ENCODE data around the gene OCA2. TPM values are rescaled to one million over a fixed set of nuclear protein-coding genes. Genes with fewer than 3 reads are reported as not detected.

OCA2 gene
- total RNA-seq, 1 experiment from 2014 or later, result 0.13 TPM

DNA sequence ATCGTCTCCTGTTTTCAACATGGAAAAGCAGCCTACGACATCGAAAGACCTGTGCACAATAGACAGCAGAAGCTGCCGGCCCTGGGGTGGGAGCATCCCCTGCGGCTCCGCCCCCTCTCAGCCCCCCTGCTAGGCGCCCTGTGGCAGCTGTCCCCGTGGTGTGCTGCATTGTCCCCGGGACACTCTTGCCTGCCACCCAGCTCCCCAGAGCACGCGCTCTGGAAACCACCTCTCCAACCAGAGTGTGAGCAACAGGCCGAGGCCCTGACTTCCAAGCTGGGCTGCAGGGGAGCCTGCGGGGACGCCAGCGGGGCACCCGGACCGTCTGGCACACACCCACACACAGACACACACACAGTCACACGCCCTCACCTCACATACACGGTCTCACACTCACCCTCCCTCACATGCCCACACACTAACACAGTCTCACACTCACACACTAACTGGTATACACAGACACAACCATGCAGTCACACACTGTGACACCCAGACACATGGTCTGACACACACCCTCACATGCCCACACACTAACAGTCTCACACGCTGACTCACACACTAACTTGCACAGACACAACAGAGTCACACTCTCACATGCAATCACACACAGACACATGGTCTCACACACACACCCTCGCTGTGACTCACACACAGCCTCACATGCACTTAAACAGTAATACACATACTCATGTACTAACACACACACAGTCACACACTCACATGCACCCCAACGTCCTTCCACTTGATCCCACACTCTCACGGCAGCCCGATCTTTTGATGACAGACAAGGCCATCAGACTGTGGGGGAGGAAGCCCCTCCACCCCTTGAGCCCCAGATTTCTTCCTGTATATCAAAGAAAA, 94.7 kb downstream of the OCA2 start:
- CTCF ChIA-PET, result no interaction called here
- intact Hi-C loops (cut with micrococcal nuclease; ENCODE audit: unreplicated experiment), result no loop called here
- no TSS peak for BruUV-seq (replicated peaks)
- ATAC-seq (no peak), DNase-seq (ENCODE audit: low read depth, low spot score) (no peak)
- POLR2A ChIA-PET, result no interaction called here
- no peak overlapping the region for H3K27ac ChIP-seq (ENCODE audit: low read length)
- TF ChIP-seq, protein P1, sequence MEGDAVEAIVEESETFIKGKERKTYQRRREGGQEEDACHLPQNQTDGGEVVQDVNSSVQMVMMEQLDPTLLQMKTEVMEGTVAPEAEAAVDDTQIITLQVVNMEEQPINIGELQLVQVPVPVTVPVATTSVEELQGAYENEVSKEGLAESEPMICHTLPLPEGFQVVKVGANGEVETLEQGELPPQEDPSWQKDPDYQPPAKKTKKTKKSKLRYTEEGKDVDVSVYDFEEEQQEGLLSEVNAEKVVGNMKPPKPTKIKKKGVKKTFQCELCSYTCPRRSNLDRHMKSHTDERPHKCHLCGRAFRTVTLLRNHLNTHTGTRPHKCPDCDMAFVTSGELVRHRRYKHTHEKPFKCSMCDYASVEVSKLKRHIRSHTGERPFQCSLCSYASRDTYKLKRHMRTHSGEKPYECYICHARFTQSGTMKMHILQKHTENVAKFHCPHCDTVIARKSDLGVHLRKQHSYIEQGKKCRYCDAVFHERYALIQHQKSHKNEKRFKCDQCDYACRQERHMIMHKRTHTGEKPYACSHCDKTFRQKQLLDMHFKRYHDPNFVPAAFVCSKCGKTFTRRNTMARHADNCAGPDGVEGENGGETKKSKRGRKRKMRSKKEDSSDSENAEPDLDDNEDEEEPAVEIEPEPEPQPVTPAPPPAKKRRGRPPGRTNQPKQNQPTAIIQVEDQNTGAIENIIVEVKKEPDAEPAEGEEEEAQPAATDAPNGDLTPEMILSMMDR (IDR thresholded peaks at IDR 0.05), result no peak
- TF ChIP-seq POLR2AphosphoS5 (IDR thresholded peaks at IDR 0.05; ENCODE audit: low read depth, low read length), result no peak
- in situ Hi-C loops (cut with HindIII; ENCODE audit: low pct_unique_long_range_greater_than_20kb, low sequenced_read_pairs), result no loop called here
- H3K4me3 ChIP-seq (ENCODE audit: low read depth in 2 of 2, low read length in 2 of 2), result no peak overlapping the region
- no peaks in the 10 kb centered on the region for H3K4me1 ChIP-seq (ENCODE audit: control insufficient read depth, insufficient read depth, low read length)
- no peaks in the 10 kb centered on the region for H3K27me3 ChIP-seq (ENCODE audit: control insufficient read depth, insufficient read depth, low read length)
- no peaks in the 10 kb centered on the region for H3K36me3 ChIP-seq (ENCODE audit: control insufficient read depth, insufficient read depth, low read length)
- no peaks in the 10 kb centered on the region for H3K9me3 ChIP-seq (ENCODE audit: control insufficient read depth, insufficient read depth, low read depth, low read length)

DNA sequence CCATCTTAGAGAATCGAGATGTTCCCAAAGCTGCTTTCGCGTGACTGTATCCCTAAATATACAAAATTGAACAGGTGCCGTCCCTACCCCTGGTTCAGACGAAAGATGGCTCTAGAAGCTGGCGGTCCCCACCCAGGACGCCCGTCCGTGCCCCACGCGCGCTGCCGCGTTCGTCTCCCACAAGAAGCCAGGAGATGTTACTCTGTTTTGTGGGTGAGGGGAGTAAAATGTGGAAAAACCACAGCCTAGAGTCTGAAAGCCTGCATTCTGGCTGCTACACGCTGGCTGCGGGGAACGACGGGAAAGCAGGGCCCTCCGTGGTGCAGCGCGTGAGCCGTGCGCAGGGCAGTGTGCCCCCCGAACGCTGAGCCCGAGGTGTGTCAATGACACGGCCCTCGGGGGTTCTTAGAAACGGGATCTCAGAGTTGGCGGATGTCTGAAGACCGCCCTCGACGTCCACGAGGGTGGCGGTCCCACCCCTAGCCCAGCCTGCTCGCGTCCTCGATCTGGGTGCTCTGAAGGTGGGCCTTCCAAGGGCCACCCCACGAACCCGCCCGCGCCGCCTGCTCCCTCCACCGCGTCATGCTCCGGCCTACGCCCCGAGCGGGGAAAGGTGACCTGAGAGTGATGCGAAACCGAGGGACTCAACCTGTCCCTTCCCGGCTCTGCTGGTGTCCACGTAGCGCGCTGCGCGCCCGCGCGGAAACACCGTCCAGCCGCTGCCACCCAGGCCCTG, 95.6 kb downstream of the OCA2 start:
- POLR2A ChIA-PET, result no interaction called here
- ATAC-seq (no peak), DNase-seq (ENCODE audit: low read depth, low spot score) (no peak)
- no peaks in the 10 kb centered on the region for H3K36me3 ChIP-seq (ENCODE audit: control insufficient read depth, insufficient read depth, low read length)
- BruUV-seq (replicated peaks), result no TSS peak
- H3K4me3 ChIP-seq (ENCODE audit: low read depth in 2 of 2, low read length in 2 of 2), result no peak overlapping the region
- TF ChIP-seq, protein P2, sequence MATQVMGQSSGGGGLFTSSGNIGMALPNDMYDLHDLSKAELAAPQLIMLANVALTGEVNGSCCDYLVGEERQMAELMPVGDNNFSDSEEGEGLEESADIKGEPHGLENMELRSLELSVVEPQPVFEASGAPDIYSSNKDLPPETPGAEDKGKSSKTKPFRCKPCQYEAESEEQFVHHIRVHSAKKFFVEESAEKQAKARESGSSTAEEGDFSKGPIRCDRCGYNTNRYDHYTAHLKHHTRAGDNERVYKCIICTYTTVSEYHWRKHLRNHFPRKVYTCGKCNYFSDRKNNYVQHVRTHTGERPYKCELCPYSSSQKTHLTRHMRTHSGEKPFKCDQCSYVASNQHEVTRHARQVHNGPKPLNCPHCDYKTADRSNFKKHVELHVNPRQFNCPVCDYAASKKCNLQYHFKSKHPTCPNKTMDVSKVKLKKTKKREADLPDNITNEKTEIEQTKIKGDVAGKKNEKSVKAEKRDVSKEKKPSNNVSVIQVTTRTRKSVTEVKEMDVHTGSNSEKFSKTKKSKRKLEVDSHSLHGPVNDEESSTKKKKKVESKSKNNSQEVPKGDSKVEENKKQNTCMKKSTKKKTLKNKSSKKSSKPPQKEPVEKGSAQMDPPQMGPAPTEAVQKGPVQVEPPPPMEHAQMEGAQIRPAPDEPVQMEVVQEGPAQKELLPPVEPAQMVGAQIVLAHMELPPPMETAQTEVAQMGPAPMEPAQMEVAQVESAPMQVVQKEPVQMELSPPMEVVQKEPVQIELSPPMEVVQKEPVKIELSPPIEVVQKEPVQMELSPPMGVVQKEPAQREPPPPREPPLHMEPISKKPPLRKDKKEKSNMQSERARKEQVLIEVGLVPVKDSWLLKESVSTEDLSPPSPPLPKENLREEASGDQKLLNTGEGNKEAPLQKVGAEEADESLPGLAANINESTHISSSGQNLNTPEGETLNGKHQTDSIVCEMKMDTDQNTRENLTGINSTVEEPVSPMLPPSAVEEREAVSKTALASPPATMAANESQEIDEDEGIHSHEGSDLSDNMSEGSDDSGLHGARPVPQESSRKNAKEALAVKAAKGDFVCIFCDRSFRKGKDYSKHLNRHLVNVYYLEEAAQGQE (IDR thresholded peaks at IDR 0.05; ENCODE audit: insufficient read depth in 1 of 2, low read depth in 2 of 2, low read length in 1 of 2), result no peak
- TF ChIP-seq, protein P1 (IDR thresholded peaks at IDR 0.05), result no peak
- TF ChIP-seq SIN3A (IDR thresholded peaks at IDR 0.05; ENCODE audit: borderline replicate concordance, insufficient read depth, low read depth, low read length), result no peak
- TF ChIP-seq POLR2AphosphoS5 (IDR thresholded peaks at IDR 0.05; ENCODE audit: low read depth, low read length), result no peak
- no peak for TF ChIP-seq TCF7L2 (IDR thresholded peaks at IDR 0.05; ENCODE audit: low read depth, low read length)
- in situ Hi-C loops (cut with HindIII; ENCODE audit: low pct_unique_long_range_greater_than_20kb, low sequenced_read_pairs), result no loop called here
- no peaks in the 10 kb centered on the region for H3K27me3 ChIP-seq (ENCODE audit: control insufficient read depth, insufficient read depth, low read length)
- H3K9me3 ChIP-seq (ENCODE audit: control insufficient read depth, insufficient read depth, low read depth, low read length), result no peaks in the 10 kb centered on the region
- no peaks in the 10 kb centered on the region for H3K4me1 ChIP-seq (ENCODE audit: control insufficient read depth, insufficient read depth, low read length)
- CTCF ChIA-PET, result no interaction called here
- intact Hi-C loops (cut with micrococcal nuclease; ENCODE audit: unreplicated experiment), result no loop called here
- H3K27ac ChIP-seq (ENCODE audit: low read length), result no peak overlapping the region

Data from Panc1 (cell line).